HG02840 (cell line): Measurements from ENCODE around the gene GPN1.
"Not testable (repeated sequence)": the region's sequence is repeated elsewhere in the genome, so short reads cannot be mapped to it uniquely, and the experiment has no call there.

Experiments used
- ATAC-seq: cut with Tn5 transposase; IDR thresholded peaks from one replicate; pipeline ENCODE4 v1.9.1; 2021; ENCODE audit warnings: mild to moderate bottlenecking, moderate library complexity, moderate number of reproducible peaks; ENCODE audit not compliant: unreplicated experiment, low FRiP score

GPN1 gene

DNA sequence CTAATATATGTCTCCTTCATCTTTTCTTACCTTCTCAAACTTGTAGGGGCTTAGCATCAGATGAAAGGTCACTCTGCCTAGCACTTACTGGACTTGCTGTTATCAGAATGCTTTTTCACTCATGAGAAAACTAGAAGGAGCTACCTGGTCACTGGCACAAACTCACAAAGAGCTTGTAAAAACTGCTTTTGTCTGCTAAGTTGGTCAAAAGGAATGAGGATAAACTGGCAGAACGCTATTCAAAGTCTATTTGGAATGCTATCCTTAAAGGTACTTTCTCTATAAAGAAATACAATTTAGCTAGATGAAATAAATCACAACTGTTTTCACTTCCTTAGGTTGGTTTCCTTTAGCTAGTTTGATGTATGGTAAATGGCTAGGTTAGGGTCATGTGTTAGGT is 2.5 kb upstream of the GPN1 start:
- not testable (repeated sequence) for ATAC-seq

DNA sequence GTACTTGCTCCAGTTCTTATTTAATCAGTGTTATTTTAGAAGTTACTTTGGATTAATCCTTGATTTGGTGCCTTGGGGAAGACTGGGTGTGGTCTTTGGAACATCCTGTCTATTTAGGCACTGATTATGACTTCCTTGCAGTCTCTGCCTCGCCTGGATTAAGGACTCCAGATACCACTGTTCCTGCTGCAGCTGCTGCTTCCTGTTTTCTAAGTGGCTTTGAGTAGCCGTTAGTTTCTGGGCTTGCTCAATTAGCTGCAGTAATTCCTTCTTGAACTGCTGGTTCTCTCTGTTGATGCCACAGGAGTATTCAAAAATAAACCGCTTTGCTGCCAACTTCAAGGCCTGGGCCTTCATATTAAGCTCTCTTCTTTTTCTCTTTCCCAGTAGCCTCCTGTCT is 1.9 kb upstream of the GPN1 start:
- not testable (repeated sequence) for ATAC-seq

DNA sequence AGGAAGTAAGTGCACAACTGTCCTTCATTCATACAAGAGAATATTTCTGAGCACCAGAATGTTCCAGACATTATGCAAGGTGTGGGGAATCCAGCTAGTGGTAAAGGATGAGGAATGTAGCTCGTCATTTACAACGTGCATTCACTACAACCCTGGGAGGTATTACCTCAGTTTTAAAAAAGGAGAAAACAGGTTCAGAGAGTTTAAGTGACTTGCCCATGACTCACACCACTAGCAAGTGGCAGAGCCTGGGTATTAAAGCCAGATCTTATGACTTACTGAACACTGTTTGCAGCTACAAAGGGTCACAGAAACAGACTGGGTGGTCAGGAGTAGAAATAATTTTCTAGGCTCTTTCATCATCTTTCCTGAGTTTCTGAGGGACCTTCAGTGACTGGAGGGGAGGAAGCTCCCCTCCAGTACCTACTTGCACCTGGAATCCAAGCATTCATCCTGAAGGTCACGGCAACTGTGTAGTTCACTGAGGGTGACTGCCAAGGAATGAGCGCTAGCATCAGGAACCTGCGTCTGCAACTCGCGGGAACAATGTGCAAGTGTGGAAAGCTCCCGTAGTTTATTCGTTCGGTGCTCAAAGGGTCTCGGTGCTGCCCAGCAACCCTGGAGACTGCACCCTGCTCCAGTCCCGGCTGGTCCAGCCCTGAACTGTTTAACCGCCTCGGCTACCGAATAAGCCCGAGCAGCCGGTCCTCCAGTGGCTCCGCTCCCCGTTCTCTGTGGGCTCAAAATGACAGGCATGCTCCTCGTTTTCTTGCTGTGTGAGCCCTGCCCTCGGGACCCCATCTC is 685 bp upstream of the GPN1 start:
- peak; percentile 23 for ATAC-seq

DNA sequence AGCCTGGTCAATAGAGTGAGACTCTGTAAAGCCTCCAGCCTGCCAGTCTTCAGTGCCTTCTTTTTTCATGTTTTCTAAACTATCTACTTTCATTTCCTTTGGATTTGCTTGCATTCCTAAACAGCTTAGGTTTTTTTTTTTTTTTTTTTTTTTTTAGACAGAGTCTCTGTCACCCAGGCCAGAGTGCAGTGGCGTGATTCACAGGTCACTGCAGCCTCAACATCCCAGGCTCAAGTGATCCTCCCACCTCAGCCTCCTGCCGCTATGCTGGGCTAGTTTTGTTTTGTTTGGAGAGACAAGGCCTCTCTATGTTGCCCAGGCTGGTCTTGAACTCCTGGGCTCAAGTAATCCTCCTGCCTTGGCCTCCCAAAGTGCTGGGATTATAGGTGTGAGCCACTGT is 1.4 kb downstream of the GPN1 start:
- not testable (repeated sequence) for ATAC-seq

DNA sequence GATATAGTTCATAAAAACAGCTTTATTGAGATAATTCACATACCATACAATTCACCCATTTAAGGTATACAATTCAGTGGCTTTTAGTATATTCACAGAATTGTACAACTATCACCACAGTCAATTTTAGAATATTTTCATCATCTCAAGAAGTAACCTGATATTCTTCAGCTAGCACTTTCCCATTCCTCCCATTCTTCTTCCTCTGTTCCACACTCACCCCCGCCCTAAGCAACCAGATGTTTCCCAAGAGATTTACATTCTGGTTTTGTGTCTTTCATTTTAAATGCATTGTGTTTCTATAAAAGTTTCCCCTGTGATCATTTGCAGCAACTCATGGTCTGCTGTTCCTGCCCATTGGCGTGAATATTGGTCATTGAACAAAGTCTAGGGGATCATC is 5.4 kb downstream of the GPN1 start:
- no peak for ATAC-seq

DNA sequence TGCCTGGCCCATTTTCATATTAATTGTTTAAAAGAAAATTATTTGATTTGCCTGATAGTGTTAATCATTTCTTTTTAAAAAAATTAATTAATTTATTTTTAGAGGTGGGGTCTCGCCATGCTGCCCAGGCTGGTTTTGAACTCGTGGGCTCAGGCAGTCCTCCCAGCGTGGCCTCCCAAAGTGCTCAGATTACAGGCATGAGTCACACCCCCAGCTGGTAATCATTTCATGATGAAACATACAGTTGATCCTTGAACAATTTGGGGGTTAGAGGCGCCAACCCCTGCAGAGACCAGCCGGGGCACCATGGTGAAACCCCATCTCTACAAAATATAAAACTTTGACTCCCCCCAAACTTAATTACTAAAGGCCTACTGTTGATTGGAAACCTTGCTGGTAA is 7.9 kb downstream of the GPN1 start:
- no peak for ATAC-seq

DNA sequence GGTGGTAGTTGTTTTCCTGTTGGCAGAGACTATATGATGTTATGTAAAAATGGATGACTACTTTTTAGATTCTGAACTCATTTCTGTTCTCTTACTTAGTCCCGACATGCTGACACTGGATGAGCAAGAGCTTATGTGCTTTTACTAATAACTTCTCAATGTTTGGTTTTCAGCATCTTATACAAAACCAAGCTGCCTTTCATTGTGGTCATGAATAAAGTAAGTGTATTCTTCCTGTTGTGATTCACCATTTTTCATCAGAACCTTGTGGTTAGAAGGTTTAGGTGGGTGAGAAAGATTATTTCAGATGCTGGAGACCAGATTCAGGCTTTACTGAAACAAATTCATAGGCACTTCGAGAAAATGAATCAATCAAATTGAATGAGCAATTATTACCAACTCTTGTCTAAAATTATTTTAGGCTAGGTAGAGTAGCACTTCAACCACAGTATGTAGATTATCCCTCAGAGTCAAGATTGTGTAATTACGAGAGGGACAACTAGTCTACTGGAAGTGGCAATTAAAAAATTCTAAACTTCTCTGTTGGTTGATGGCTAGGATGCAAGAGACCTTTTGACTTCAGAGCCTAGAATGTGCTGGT is 9.3 kb downstream of the GPN1 start:
- no peak for ATAC-seq

DNA sequence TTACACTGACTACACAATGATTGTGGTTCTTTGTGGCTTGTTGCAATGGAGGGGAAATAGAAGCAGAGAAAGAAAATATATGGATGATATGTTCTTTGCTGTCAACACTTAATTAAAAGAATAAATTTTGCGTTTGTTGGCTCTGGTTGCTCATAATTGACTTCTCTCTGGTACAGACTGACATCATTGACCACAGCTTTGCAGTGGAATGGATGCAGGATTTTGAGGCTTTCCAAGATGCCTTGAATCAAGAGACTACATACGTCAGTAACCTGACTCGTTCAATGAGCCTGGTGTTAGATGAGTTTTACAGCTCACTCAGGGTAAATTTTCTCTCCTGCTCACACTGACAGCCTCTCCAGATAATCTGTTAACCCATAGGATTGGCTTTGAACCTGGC is 9.9 kb downstream of the GPN1 start:
- ATAC-seq = no peak

DNA sequence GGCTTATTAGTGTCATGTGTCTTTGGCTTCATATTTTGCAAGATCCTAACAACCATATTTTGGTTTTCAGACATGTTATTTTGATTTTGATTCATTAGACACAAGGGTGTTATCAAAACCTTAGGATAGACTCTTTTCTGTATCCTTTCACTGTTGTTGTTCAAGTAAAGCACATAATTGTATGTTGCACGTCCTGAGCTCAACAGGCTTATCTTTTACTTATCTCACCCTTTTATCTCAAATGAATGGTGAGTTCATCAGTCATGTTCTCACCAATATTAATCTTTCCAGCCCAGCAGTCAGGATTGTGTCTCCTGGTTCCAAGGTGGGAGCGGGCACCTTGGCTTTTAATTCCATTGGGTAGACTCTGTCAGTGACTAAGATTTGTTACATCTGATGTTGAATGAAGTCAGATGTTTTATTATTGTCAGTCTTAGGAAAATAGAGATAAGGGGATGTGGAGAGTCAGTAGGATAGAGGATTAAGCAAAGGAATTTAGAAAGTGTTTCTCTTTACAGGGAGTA is 11.9 kb downstream of the GPN1 start:
- ATAC-seq = no peak

DNA sequence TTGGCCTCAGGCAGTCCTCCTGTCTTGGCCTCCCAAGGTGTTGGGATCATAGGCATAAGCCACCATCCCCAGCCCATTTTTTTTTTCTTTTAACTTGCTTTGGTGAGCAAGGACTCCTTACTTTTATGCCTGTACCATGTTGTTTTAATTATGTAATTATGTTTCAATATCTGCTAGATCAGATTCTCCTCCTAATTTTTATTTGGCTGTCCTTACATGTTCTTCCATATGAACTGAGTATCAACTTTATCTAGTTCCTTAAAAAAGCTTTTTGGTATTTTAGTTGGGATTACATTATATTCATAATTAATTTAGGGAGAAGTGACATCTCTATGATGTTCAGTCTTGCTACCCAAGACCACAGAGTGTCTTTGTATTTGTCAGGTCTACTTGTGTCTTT is 16.3 kb downstream of the GPN1 start:
- no peak for ATAC-seq

DNA sequence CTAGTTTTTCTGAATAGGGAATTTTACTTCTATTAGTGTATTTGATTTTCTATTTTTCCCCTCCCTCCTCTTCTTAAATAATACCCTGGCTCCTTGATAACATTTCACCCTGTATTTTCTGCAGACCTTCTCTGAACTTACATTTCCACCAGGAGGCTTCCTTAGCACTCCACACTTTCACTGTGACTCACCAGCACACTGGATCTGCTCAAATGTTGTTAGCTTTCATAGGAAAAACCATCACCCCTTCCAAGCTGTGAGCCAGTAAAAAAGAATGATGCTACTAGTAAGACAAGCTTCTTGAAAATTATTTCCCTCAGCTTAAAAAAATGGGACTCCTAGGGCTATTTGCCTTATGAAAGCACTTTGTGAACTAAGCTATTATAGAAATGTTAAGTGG is 18.4 kb downstream of the GPN1 start:
- no peak for ATAC-seq

DNA sequence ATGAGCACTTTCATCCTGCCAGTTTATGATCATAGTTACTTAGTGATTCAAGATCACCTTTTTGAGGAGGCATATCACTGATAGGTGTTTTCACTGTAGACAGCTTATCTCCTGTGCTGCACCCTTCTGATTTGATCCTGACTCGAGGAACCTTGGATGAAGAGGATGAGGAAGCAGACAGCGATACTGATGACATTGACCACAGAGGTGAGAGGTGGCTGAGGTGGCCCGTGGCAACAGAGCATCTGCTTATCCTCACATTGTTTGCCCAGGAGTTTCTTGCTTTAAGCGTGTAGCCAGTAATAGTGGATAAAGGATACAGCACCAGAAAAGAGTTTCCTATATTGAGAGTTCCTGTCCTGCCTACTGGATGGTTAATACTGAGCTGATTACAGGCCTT is 18.9 kb downstream of the GPN1 start:
- ATAC-seq = no peak

DNA sequence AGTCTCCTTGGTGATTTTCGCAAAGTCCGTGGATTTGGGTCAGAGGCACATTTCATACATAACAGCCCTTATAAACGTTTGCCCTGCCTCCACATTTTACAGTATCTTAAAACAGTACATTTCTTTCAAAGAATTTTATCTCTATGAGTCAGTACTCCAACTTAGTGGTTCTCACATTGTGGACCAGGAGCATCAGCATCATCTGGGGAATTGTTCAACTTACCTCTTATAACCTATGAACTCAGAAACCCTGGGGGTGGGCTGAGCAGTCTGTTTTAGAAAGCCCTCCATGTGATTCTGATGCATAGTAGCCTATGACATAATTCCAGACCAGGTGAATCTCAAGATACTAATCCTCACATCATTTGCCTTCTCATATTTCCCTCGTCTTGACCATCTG is 22.2 kb downstream of the GPN1 start:
- ATAC-seq = no peak

DNA sequence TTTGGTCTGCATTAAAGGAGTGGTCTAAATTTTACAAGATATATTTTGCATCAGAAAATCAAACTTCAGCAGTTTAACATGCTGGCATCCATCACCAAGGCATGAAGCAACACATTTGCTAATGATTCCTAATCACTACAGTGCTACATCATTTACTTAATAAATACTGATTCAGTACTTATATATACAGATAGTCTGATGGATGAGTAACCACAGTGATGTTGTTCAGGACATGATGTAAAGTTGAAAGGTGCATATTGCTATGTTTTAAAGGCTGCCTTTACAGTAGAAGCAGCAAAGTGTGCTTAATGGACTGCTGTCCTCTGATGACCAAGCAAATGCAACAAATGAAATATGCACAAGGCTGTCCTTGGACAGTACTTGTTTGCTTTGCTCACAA is 23.5 kb downstream of the GPN1 start:
- no peak for ATAC-seq

DNA sequence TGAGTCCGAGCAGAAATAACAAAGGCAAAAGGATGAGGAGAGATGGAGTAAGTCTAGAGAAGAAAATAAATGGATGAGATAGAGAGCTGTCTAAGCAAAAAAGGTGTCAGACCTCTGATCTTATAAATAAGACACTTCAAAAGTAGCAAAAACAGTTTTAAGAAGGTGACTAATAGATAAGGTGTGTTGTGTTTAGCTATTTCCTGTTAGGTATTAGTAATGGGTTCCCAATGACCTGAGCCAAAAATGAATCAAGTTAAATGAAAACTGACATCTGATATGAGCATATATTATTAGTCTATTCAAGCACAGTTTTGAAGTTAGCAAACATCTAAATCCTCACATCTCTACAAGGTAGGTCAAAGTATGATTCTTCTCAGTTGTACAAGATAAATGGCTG is 23.9 kb downstream of the GPN1 start:
- ATAC-seq = no peak

DNA sequence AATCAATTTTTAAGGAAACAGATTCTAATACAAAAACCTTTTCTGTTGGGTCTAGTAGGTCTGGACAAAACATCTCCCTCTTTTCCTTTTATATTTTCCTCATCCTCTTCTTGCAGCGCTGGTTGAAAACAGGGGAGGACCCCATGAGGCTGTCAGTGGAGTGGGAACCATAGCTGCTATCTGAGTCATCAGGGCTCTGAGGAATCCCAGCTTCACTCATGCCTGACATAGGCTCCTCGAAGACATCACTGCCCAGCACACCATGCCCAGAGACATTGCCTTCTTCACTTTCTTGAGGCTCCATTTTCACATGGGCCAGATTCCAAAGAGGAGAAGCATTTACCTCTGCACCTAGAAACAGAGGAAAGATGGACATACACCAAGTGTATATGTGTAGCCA is 24.5 kb downstream of the GPN1 start:
- no peak for ATAC-seq

DNA sequence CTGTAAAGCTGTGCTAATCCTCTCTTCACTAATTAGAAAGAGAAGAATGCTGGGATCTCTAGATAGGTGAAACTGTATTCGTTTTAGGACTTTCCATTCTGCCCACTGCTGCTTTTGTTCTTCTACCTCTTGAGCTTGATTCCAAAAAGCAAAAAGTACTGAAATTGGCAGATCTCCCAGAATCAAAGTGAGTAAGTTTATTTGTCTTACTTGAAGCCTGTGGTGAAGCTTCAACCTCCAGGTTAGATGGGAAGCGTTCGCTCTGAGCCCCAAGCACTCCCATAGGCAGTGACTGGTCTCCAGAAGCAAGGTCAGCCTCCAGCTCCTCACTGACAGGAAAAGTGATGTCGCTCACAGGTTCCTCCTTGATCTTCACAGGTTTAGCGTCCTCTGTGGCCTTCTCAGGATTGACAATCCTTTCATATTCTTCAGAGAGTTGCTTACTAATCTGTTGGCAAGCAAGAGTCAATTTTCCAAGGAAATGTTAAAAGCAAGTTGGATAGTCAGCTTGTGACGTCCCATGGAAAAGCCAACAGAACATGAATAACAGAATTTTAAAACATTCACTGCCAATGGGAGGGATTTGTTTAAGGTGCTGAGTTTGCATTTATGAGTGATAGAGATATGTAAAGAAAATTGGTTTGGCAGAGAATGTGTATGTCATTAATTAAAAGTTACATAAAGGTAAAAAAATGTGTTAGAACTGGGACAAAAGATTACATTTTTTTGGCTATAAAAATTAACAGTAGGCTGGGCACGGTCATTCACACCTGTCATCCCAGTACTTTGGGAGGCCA is 26.5 kb downstream of the GPN1 start:
- ATAC-seq = no peak

DNA sequence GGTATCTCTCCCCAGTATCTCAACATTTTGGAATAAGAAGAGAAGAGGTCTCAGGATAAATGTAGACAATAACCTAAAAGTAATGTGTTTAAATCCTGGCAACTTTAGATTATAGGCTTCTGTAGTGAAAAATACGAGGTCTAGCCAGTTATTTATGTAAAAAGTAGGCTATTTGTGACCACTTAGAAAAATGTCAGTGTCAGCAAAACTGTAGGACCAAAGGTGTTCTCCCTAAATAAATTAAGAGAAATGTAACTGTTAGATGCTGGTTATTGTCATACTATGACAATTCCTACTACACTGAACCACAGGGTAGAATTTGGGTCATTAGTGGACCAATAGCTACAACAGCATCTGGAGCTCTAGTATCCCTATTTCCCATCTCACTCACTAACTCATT is 32.5 kb downstream of the GPN1 start:
- ATAC-seq = no peak

DNA sequence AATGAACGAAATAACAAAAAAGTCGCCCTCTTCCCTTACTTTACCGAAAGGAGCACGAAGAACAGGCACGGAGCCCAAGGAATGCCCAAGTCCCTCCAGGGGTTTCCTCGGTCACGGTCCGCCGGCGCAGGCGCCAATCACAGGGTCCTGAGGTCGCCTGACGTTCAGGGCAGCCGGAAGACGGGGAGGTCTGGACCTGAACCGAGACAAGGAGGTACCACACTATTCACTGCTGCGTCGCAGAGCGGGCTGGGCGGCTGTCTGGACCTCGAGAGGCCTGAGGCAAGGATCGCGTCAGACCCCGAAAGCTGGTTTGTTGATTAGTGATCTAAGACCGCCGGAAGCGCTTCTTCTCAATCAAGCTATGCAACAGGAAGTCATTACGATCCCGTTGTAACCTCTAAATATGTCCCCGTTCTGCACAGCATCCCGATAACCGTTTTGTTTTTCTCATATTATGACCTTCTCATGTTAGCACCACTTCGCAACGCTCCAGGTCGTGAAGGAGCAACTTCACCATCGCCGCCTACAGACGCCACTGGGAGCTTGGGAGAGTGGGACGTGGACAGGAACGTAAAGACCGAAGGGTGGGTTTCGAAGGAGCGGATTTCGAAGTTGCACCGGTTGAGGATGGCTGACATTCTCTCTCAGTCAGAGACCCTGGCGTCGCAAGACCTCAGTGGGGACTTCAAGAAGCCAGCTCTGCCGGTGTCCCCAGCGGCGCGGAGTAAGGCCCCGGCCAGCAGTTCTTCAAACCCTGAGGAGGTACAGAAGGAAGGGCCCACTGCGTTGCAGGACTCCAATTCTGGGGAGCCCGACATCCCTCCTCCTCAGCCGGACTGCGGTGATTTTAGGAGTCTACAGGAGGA is 34.7 kb downstream of the GPN1 start, which contains the start of the genes SLC4A1AP and SUPT7L:
SLC4A1AP (plus strand) TSS at position 605 of the 869 bp plus-strand sequence; CDS start at position 631, 26 bp downstream.
SUPT7L (minus strand) TSS at position 330 of the 869 bp plus-strand sequence. CDS start 1,422 bp downstream, outside the sequence.
- peak; percentile 70 for ATAC-seq

DNA sequence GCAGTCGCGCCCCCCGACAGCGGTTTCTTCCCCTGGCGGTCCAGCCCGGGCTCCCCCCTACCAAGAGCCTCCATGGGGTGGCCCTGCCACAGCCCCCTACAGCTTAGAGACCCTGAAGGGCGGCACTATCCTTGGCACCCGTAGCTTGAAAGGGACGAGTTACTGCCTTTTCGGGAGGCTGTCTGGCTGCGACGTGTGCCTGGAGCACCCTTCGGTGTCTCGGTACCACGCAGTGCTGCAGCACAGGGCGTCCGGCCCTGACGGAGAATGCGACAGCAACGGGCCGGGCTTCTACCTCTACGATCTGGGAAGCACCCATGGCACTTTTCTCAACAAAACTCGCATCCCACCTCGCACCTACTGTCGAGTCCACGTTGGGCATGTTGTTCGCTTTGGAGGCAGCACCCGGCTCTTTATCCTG is 35.3 kb downstream of the GPN1 start:
- ATAC-seq = no peak
